GM21723 (cell line): ENCODE data around the gene C2.
"Not testable (repeated sequence)": the region's sequence is repeated elsewhere in the genome, so short reads cannot be mapped to it uniquely, and the experiment has no call there.

Experiments used
- ATAC-seq: cut with Tn5 transposase; IDR thresholded peaks from one replicate; pipeline ENCODE4 v1.9.1; 2021; ENCODE audit warnings: mild to moderate bottlenecking, moderate library complexity; ENCODE audit not compliant: unreplicated experiment

Gene C2

GRCh38 chr6:31898383-31899011 is 29.0 kb upstream of the C2 start:
- ATAC-seq, result peak; percentile 33

- no peak for ATAC-seq
Observed at GRCh38 chr6:31899215-31899614, 28.3 kb upstream of the C2 start.

GRCh38 chr6:31899882-31900722 is 27.4 kb upstream of the C2 start:
- ATAC-seq, result no peak

GRCh38 chr6:31900917-31901414 is 26.6 kb upstream of the C2 start:
- ATAC-seq, result no peak

- no peak for ATAC-seq
Observed at GRCh38 chr6:31901415-31901952, 26.0 kb upstream of the C2 start.

GRCh38 chr6:31901953-31902643 is 25.4 kb upstream of the C2 start, which contains the start of gene ZBTB12:
Gene ZBTB12 (minus strand): TSS chr6:31902086. CDS start chr6:31901305, 781 bp downstream.
- ATAC-seq, result peak; percentile 44

- ATAC-seq, result no peak
Observed at GRCh38 chr6:31903957-31904356, 23.6 kb upstream of the C2 start.

GRCh38 chr6:31905041-31905440 is 22.5 kb upstream of the C2 start:
- no peak for ATAC-seq

- no peak for ATAC-seq
Observed at GRCh38 chr6:31906122-31906521, 21.4 kb upstream of the C2 start.

- not testable (repeated sequence) for ATAC-seq
Observed at GRCh38 chr6:31906727-31907126, 20.8 kb upstream of the C2 start.

- ATAC-seq, result no peak
Observed at GRCh38 chr6:31907158-31907813, 20.2 kb upstream of the C2 start.

- not testable (repeated sequence) for ATAC-seq
Observed at GRCh38 chr6:31908255-31908654, 19.3 kb upstream of the C2 start.

GRCh38 chr6:31908791-31909190 is 18.7 kb upstream of the C2 start:
- ATAC-seq, result no peak

- ATAC-seq, result not testable (repeated sequence)
Observed at GRCh38 chr6:31909298-31909697, 18.2 kb upstream of the C2 start.

GRCh38 chr6:31911826-31912585 is 15.5 kb upstream of the C2 start:
- ATAC-seq, result no peak

- ATAC-seq, result no peak
Observed at GRCh38 chr6:31915351-31915750, 12.2 kb upstream of the C2 start.

- ATAC-seq, result no peak
Observed at GRCh38 chr6:31915756-31916155, 11.8 kb upstream of the C2 start.

GRCh38 chr6:31918069-31918720 is 9.3 kb upstream of the C2 start:
- no peak for ATAC-seq

- no peak for ATAC-seq
Observed at GRCh38 chr6:31919624-31920303, 7.8 kb upstream of the C2 start.
